ENCODE measurements around the gene COX6B1. TPM values are rescaled to one million over a fixed set of nuclear protein-coding genes. Genes with fewer than 3 reads are reported as not detected.

COX6B1 gene
- total RNA-seq, 4 donors from 2014 or later, result 449 to 756 (median 626) TPM

- TF ChIP-seq CTCF (IDR thresholded peaks at IDR 0.05), result no peak
- no peak for TF ChIP-seq POLR2AphosphoS5 (IDR thresholded peaks at IDR 0.05)
- TF ChIP-seq EP300 (IDR thresholded peaks at IDR 0.05), result no peak
- TF ChIP-seq POLR2A (IDR thresholded peaks at IDR 0.05), result no peak
- H3K27ac ChIP-seq, result no peak overlapping the region
- no peaks in the 10 kb centered on the region for H3K4me1 ChIP-seq
- peaks cover 98% of the 10 kb centered on the region for H3K36me3 ChIP-seq
- no peak for DNase-seq (ENCODE audit: low spot score in 2 of 2)
- H3K27me3 ChIP-seq, result no peaks in the 10 kb centered on the region
- H3K4me3 ChIP-seq, result no peak overlapping the region
- no peaks in the 10 kb centered on the region for H3K9me3 ChIP-seq
- WGBS, result 99% methylated on average over 6 of the region's 6 CpGs
These were observed 8.6 kb downstream of the COX6B1 start for GRCh38 chr19:35656700-35657099.

- H3K4me1 ChIP-seq, result no peaks in the 10 kb centered on the region
- WGBS, result 92% methylated on average over 15 of the region's 15 CpGs
- no peak overlapping the region for H3K4me3 ChIP-seq
- no peak for DNase-seq (ENCODE audit: low spot score in 2 of 2)
- no peaks in the 10 kb centered on the region for H3K27me3 ChIP-seq
- H3K27ac ChIP-seq, result no peak overlapping the region
- H3K9me3 ChIP-seq, result no peaks in the 10 kb centered on the region
- TF ChIP-seq CTCF (IDR thresholded peaks at IDR 0.05), result no peak
- no peak for TF ChIP-seq EP300 (IDR thresholded peaks at IDR 0.05)
- no peak for TF ChIP-seq POLR2A (IDR thresholded peaks at IDR 0.05)
- TF ChIP-seq POLR2AphosphoS5 (IDR thresholded peaks at IDR 0.05), result no peak
- peaks cover 99% of the 10 kb centered on the region for H3K36me3 ChIP-seq
These were observed 10.0 kb downstream of the COX6B1 start for GRCh38 chr19:35657904-35658700.

- TF ChIP-seq CTCF (IDR thresholded peaks at IDR 0.05) (no peak), EP300 (IDR thresholded peaks at IDR 0.05) (no peak)
- Histone ChIP-seq H3K36me3 (peaks cover 84% of the 10 kb centered on the region), H3K27ac (no peak overlapping the region), H3K9me3 (no peaks in the 10 kb centered on the region), H3K4me1 (peaks cover 7% of the 10 kb centered on the region), H3K4me3 (no peak overlapping the region), H3K27me3 (no peaks in the 10 kb centered on the region)
- DNase-seq (ENCODE audit: low spot score in 2 of 2), result no peak
- 98% methylated on average over 6 of the region's 6 CpGs for WGBS
These were observed 13.8 kb downstream of the COX6B1 start for GRCh38 chr19:35661995-35662340.

- 70% methylated on average over 3 of the region's 3 CpGs for WGBS
- Histone ChIP-seq H3K9me3 (no peaks in the 10 kb centered on the region), H3K4me3 (no peak overlapping the region), H3K4me1 (peaks cover 7% of the 10 kb centered on the region), H3K27me3 (no peaks in the 10 kb centered on the region), H3K36me3 (peaks cover 64% of the 10 kb centered on the region), H3K27ac (no peak overlapping the region)
- TF ChIP-seq EP300 (IDR thresholded peaks at IDR 0.05), result no peak
- TF ChIP-seq POLR2AphosphoS5 (IDR thresholded peaks at IDR 0.05), result no peak
- no peak for TF ChIP-seq POLR2A (IDR thresholded peaks at IDR 0.05)
- no peak for TF ChIP-seq CTCF (IDR thresholded peaks at IDR 0.05)
- no peak for DNase-seq (ENCODE audit: low spot score in 2 of 2)
These were observed 15.9 kb downstream of the COX6B1 start for GRCh38 chr19:35663981-35664380.

GRCh38 chr19:35665157-35665556, 17.0 kb downstream of the COX6B1 start:
- Histone ChIP-seq H3K4me3 (no peak overlapping the region), H3K4me1 (peaks cover 7% of the 10 kb centered on the region), H3K9me3 (no peaks in the 10 kb centered on the region), H3K27me3 (peaks cover 6% of the 10 kb centered on the region), H3K27ac (no peak overlapping the region), H3K36me3 (peaks cover 54% of the 10 kb centered on the region)
- no peak for DNase-seq (ENCODE audit: low spot score in 2 of 2)
- 87% methylated on average over 21 of the region's 24 CpGs for WGBS
- TF ChIP-seq POLR2AphosphoS5 (IDR thresholded peaks at IDR 0.05) (no peak), POLR2A (IDR thresholded peaks at IDR 0.05) (no peak), EP300 (IDR thresholded peaks at IDR 0.05) (no peak), CTCF (IDR thresholded peaks at IDR 0.05) (no peak)

All from suprapubic skin (tissue), 4 donors.